Astrocyte of the hippocampus (primary cell): ENCODE results near the gene PLXDC1.
"Not testable (repeated sequence)": the region's sequence is repeated elsewhere in the genome, so short reads cannot be mapped to it uniquely, and the experiment has no call there.

Source experiments
- DNase-seq: peaks from one replicate; pipeline ENCODE4 v3.0.0; 2011; ENCODE audit warnings: low read depth, low spot score

The PLXDC1 gene

DNA sequence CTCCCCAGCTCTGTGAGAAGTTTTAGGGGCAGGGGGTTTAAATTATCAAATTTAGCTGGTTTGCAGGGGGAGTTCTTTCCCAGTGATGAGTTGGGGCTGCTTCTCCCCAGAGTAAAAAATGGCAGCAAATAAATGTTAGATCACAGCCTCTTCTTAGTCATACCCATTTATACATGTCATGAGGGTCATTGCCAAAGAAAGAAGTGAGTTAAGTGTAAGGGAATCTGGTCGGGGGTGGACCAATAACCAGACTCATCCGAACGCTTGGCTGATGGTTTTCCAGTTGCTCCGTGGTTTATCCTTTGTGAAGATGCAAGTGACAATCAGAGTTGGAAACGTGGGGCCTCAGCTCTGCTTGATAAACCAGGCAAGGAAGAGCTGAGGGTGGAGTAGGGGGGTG is 87.1 kb downstream of the PLXDC1 start:
- peak; percentile 26 for DNase-seq

- peak; percentile 33 for DNase-seq
Measured at GRCh38 chr17:39063681-39064069, 87.8 kb downstream of the PLXDC1 start.

DNA sequence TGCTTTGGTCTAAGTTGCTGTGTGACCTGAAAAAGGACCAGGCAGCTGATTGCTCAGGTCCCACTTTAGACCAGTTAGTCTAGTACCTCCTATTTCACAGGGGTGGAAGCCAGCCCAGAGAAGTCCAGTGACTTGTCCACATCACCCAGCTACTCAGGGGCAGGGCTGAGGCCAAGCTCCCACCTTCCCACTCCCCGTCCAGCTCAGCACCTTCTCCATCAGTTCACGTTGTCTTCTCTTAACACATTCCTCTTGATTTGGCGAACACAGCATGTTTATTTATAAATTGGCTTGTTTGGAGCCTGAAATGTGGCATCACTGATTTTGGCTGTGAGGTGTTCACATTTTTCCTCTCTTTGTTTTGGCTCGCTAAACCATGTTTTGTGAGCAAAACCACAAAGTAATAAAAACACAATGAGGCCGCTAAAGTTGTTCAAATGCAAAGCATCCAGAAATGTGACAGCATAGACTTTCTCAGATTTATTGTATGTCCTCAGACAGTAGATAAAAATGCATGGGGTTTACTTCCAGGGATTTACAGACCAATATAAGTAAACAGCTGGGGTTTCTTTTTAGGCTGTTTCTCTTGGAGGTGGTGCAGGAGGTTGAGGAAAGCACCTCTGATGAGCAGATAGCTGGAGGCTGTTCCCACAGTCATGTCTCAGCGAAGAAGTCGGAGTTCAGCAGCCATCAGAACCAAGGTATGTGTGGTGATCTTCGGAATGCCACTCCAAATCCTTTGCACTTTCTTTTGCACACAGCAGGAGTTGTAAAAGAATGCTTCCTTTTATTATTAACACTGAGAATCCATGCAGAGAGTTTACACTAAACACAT is 88.4 kb downstream of the PLXDC1 start:
- DNase-seq: peak; percentile 48

DNA sequence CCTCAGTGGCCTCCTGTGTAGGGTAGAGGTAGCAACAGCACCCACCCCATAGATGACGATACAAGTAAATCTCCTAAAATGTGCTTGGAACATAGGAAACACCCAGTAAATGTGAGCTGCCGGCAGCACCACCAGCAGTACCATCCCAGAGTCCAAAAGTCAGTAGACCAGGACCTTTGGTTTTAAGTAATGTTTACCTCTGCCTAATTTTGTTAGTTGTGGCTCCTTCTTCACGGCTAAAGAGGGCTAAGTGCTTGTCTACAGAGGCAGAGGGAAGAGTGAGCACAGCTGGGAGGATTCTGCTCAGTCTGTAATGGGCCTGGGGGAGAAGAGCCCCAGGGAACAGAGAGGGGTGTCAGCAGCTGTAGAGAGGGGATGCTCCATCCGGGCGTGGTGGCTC is 92.9 kb downstream of the PLXDC1 start:
- no peak for DNase-seq

- DNase-seq: no peak
Measured at GRCh38 chr17:39057701-39058206, 93.7 kb downstream of the PLXDC1 start.

GRCh38 chr17:39054111-39054645 is 97.3 kb downstream of the PLXDC1 start:
- DNase-seq: no peak

GRCh38 chr17:39052423-39052822 is 99.0 kb downstream of the PLXDC1 start:
- not testable (repeated sequence) for DNase-seq

GRCh38 chr17:39051001-39051585 is 100.3 kb downstream of the PLXDC1 start:
- DNase-seq: no peak

- no peak for DNase-seq
Measured at GRCh38 chr17:39045948-39046679, 105.3 kb downstream of the PLXDC1 start.

DNA sequence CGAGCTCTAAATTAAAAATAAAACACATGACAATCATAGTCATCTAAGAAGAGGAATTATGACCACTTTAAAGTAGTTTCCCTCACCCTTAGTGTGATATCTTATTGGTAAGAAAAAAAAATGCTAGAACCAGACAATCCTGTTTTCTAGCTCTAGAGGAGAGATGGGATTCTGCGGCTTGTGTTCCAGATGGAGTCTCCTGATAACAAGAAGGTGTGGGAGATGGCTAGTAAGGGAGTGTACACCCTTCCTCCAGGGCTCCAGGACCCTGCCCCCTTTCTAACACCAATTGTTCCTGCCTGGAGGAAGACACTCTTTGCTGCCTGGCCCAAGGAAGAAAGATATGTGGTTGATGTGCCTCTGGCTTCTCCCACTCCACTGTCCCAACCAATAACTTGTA is 115.4 kb downstream of the PLXDC1 start:
- no peak for DNase-seq

DNA sequence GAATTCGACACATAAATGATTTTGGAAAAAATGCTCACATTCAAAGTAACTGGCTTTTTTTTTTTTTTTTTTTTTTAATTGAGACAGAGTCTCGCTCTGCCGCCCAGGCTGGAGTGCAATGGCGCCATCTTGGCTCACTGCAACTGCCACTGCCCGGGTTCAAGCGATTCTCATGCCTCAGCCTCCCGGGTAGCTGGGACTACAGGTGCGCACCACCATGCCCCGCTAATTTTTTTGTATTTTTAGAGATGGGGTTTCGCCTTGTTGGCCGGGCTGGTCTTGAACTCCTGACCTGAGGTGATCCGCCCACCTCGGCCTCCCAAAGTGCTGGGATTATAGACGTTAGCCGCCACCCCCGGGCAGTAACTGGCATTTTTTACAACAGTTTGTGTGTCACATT is 115.9 kb downstream of the PLXDC1 start:
- not testable (repeated sequence) for DNase-seq

DNA sequence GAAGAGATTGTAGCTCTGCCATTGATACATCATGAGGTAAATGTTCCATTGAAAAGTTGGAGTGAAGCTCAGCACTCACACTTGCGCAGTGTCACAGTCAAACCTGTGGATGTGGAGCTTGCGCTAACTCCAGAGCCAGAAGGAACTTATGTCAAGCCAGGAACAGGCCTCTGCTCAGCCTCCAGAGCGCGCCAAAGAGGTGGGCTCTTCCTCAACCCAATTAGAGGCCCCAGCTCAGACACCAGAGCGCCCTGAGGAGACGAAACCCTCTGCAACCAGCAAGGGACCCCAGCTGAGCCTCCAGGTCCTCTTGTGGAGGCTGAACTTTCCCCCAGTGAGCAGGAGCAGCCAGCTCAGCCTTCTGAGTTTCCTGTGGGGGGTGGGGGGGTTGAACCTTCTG is 122.7 kb downstream of the PLXDC1 start:
- no peak for DNase-seq

DNA sequence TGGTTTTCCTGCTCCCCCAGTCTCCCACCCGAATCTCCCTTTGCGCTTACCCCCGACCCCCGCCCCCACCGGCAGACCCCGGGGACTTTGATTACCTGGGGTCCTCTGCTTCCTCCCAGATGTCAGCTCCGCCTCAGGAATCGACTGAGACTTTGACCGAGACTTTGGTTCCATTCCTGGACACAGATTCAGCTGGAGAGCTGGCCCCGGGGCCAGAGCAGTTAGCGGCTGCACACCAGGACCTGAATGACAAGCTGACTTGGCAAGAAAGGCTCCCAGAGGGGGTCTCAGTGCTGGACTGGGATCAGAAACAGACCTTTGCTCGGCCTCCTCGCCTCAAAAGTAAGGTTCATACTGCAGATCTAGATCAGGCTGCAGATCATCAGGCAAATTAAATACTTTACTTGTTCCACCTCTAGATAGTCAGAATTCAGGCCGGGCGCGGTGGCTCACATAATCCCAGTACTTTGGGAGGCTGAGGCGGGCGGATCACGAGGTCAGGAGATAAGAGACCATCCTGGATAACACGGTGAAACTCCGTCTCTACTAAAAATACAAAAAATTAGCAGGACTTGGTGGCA is 123.9 kb downstream of the PLXDC1 start:
- DNase-seq: no peak

DNA sequence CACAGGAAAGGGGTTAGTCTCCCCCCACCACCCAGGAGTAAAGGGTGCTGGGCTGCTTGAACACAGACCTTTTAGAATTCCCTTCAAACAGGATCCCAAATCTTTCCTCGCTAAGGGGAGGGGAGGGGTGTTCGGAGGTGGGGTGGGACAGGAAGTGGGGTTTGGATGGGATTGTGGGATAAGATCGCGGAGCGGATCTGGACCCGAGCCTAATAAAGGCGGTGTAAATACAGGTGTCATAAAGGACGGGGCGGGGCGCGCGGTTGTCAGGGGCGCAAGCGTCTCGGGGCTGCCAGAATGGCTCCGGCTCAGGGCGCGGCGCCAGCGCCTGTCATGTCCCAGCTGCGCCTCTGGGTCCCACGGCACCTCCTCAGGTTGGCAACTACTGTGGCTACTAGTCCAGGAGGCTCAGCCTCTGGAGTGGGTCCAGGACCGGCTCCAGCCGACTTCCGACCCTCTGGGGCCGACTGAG is 124.4 kb downstream of the PLXDC1 start:
- DNase-seq: peak; percentile 53

DNA sequence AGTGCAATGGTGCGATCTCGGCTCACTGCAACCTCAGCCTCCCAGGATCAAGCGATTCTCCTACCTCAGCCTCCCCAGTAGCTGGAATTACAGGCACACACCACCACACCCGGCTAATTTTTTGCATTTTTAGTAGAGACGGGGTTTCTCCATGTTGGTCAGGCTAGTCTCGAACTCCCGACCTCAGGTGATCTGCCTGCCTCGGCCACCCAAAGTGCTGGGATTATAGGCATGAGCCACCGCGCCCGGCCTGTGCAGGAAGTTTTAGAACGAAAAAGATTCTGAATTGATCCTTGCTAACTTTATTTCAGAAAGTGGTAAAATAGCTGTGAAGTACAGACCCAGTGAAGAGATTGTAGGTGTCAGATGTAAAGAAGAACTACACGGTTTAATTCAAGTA is 125.1 kb downstream of the PLXDC1 start:
- not testable (repeated sequence) for DNase-seq

DNA sequence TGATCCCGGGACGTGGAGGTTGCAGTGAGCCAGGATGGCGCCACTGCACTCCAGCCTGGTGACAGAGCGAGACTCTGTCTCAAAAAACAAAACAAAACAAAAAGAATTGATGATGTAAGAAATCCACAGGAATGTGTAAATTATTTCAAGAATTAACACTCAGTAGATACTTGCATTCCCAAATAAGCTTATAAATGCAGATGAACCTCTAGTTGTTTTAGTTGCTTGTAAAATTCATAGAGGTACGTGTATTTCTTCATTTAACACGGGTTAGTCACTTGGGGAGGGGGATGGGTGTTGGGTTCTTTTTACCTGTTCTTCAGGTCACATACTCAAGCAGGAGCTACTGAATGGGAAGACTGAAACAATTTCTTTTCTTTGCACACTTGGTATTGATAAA is 128.5 kb downstream of the PLXDC1 start:
- DNase-seq: no peak

DNA sequence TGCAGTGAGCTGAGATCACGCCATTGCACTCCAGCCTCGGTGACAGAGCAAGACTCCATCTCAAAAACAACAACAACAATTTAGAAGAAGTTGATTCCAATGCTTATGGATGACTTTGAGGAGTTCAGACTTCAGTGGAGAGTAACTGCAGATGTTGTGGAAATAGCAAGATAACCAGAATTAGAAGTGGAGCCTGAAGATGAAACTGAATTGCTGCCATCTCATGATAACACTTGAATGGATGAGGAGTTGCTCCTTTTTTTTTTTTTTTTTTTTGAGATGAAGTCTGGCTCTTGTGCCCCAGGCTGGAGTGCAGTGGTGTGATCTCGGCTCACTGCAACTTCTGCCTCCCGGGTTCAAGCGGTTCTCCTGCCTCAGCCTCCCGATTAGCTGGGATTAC is 131.4 kb downstream of the PLXDC1 start:
- DNase-seq: not testable (repeated sequence)

DNA sequence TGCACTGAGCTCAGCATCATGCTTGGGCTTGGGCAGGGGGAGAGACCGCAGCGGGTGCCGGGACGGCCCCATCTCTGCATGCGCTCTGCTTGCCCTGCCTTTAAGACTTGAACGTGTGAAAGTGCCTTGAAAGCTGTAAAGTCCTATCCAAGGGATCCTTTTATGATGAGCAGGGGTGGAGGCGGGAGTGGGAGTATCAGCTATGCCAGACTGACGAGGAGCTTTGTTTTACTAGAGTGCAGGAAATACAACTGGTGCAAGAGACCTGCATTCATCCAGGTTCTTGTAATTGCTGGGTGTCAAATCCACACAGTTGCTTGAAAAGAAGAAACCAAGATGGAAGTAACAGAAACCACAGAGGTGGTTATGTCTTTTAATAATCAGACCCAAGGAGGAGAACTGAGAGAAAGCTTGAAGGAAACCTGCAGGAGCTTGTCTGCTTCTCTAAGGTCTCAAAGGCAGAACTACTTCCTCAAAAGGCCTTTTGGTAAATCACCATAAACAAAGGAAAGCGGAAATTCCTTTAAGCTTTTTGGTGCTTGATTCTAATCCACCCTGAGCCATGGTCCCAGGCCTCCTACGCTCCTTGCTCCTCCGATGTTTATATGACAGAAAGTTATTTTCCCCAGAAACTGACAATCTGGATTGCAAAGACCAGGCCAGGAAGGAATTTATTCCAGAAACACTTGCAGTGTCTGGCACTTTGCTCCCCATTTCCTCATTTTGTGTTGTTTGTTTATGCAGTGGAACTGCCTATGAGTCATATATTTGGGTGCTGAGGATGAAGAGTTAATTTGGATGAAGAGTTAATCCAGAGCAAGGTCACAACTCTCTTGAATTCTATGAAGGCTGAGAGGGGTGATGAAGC is 132.9 kb downstream of the PLXDC1 start:
- no peak for DNase-seq

GRCh38 chr17:39016193-39017153 is 135.0 kb downstream of the PLXDC1 start:
- DNase-seq: no peak

DNA sequence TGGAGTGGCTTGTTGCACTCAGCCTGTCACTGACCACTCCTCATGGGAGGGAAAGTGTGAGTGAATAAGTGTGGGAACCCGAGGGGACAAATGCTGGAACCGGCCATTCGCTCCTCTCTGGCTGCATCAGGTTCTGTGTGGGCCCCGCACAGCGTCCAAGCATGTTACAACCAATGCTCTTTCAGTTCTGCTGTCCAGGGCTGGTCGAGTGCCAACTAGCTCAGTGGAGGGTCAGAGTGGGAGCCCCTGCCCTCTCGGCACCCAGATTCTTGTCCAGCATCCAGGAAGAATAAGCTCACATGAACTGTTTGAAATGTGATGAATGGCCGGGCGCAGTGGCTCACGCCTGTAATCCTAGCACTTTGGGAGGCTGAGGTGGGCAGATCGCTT is 135.9 kb downstream of the PLXDC1 start:
- no peak for DNase-seq
